Measurements from ENCODE around the gene MAP3K14.

MAP3K14 gene

DNA sequence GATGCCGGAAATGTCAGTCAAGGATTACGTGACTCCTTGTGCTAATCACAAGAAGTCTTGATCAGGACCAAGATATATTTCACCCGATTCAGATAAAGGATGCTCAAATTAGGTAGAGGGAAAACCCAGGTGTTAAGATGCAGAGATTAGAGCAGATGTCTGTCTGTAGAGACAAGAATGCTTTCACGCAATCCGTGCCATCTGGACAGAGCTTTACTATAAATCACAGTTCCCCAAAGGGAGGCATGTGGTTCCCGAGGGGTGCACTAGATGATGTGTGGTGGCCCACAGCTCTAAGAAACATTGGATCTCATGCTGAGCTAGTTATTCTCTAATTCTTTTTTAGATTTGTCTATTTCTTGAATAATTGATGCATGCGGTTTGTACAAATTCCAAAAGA, 9.8 kb upstream of the MAP3K14 start:
- Histone ChIP-seq H4K20me1 (ENCODE audit: insufficient read depth, low read length) (no peaks in the 10 kb centered on the region), H3K4me3 (ENCODE audit: low read length) (no peak overlapping the region), H2AFZ (ENCODE audit: low read length) (no peak overlapping the region), H3K4me1 (ENCODE audit: low read length) (peaks cover 6% of the 10 kb centered on the region; the same call in 1 of the 2 replicates), H3K9me3 (replicated peaks; ENCODE audit: insufficient read depth, low read length) (no peaks in the 10 kb centered on the region), H3K27ac (ENCODE audit: low read length) (no peak overlapping the region), H3K79me2 (ENCODE audit: low read length) (no peaks in the 10 kb centered on the region), H3F3A (ENCODE audit: insufficient read depth, low read length) (no peaks in the 10 kb centered on the region), H3K27me3 (replicated peaks; ENCODE audit: insufficient read depth, low read length) (no peaks in the 10 kb centered on the region), H3K36me3 (replicated peaks; ENCODE audit: insufficient read depth, low read length) (no peaks in the 10 kb centered on the region), H3K9me2 (replicated peaks; ENCODE audit: insufficient read depth, low read length) (no peaks in the 10 kb centered on the region), H3K4me2 (ENCODE audit: low read depth, low read length) (no peak overlapping the region), H3K9ac (ENCODE audit: low read length) (no peak overlapping the region)
- TF ChIP-seq EZH2 (optimal IDR thresholded peaks at IDR 0.05; ENCODE audit: low read depth, low read length) (no peak), EZH2phosphoT487 (IDR thresholded peaks at IDR 0.05; ENCODE audit: low read length) (no peak)
- TF ChIP-seq, protein P1, sequence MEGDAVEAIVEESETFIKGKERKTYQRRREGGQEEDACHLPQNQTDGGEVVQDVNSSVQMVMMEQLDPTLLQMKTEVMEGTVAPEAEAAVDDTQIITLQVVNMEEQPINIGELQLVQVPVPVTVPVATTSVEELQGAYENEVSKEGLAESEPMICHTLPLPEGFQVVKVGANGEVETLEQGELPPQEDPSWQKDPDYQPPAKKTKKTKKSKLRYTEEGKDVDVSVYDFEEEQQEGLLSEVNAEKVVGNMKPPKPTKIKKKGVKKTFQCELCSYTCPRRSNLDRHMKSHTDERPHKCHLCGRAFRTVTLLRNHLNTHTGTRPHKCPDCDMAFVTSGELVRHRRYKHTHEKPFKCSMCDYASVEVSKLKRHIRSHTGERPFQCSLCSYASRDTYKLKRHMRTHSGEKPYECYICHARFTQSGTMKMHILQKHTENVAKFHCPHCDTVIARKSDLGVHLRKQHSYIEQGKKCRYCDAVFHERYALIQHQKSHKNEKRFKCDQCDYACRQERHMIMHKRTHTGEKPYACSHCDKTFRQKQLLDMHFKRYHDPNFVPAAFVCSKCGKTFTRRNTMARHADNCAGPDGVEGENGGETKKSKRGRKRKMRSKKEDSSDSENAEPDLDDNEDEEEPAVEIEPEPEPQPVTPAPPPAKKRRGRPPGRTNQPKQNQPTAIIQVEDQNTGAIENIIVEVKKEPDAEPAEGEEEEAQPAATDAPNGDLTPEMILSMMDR (IDR thresholded peaks at IDR 0.05; ENCODE audit: low read length), result no peak
- no peak for DNase-seq

DNA sequence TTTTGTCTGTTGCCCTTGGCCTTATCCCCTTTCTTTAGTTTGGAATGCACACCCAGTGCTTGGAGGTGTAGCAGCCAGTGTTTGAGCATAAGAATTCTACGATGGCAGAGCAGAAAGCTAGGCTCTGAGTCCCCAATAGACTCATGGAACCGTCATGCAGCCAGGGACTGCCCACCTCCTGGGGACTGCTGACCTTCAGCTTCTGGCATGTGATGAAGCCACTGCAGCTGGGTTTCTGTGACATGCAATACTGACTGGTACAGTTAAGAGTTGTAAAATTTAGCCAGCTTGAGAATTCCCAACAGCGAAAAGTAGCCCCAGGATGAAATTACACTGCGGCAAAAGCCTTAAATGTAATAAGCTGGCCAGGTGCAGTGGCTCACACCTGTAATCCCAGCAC, 9.0 kb upstream of the MAP3K14 start:
- Histone ChIP-seq H2AFZ (ENCODE audit: low read length) (no peak overlapping the region), H3K9me2 (replicated peaks; ENCODE audit: insufficient read depth, low read length) (no peaks in the 10 kb centered on the region)
- DNase-seq, result no peak

DNA sequence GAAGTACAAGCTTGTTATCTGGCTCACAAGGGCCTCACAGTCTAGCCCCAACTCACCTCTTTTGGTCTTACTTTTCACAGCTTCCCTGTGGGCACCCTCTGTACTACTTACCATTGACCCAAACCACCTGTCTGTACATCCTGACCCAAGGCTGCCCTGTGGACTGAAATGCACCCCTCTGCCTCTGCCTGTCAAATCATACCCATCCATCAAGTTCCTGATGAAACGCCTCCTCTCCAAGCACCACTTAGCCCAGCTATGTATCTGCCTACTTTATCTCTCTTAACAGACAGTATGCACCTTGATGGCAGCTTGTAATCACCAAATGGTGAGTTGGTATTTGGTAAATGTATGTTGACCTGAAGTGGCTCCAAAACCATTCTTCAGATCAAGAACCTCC, 7.5 kb upstream of the MAP3K14 start:
- no peak overlapping the region for H3K27ac ChIP-seq (ENCODE audit: low read length)
- DNase-seq, result no peak
- no peaks in the 10 kb centered on the region for H3K9me2 ChIP-seq (replicated peaks; ENCODE audit: insufficient read depth, low read length)
- no peak overlapping the region for H3K4me2 ChIP-seq (ENCODE audit: low read depth, low read length)
- TF ChIP-seq EZH2phosphoT487 (IDR thresholded peaks at IDR 0.05; ENCODE audit: low read length) (no peak), EZH2 (optimal IDR thresholded peaks at IDR 0.05; ENCODE audit: low read depth, low read length) (no peak)
- TF ChIP-seq, protein P1 (IDR thresholded peaks at IDR 0.05; ENCODE audit: low read length), result no peak
- no peaks in the 10 kb centered on the region for H3K9me3 ChIP-seq (replicated peaks; ENCODE audit: insufficient read depth, low read length)
- H3K9ac ChIP-seq (ENCODE audit: low read length), result no peak overlapping the region
- H3F3A ChIP-seq (ENCODE audit: insufficient read depth, low read length), result peaks cover 5% of the 10 kb centered on the region; the same call in 1 of the 2 replicates
- H4K20me1 ChIP-seq (ENCODE audit: insufficient read depth, low read length), result no peaks in the 10 kb centered on the region
- H2AFZ ChIP-seq (ENCODE audit: low read length), result no peak overlapping the region
- peaks cover 19% of the 10 kb centered on the region for H3K4me1 ChIP-seq (ENCODE audit: low read length)
- no peaks in the 10 kb centered on the region for H3K27me3 ChIP-seq (replicated peaks; ENCODE audit: insufficient read depth, low read length)
- no peak overlapping the region for H3K4me3 ChIP-seq (ENCODE audit: low read length)
- no peaks in the 10 kb centered on the region for H3K36me3 ChIP-seq (replicated peaks; ENCODE audit: insufficient read depth, low read length)
- no peaks in the 10 kb centered on the region for H3K79me2 ChIP-seq (ENCODE audit: low read length)

More for the DNA sequence above, 9.0 kb upstream of the MAP3K14 start:
- Histone ChIP-seq H3K9me3 (replicated peaks; ENCODE audit: insufficient read depth, low read length) (no peaks in the 10 kb centered on the region), H3K4me3 (ENCODE audit: low read length) (no peak overlapping the region), H3K9ac (ENCODE audit: low read length) (no peak overlapping the region), H3K79me2 (ENCODE audit: low read length) (no peaks in the 10 kb centered on the region), H3K27ac (ENCODE audit: low read length) (no peak overlapping the region), H3K36me3 (replicated peaks; ENCODE audit: insufficient read depth, low read length) (no peaks in the 10 kb centered on the region), H3K4me1 (ENCODE audit: low read length) (peaks cover 14% of the 10 kb centered on the region), H3K4me2 (ENCODE audit: low read depth, low read length) (no peak overlapping the region), H3F3A (ENCODE audit: insufficient read depth, low read length) (peaks cover 3% of the 10 kb centered on the region; the same call in 1 of the 2 replicates), H4K20me1 (ENCODE audit: insufficient read depth, low read length) (no peaks in the 10 kb centered on the region), H3K27me3 (replicated peaks; ENCODE audit: insufficient read depth, low read length) (no peaks in the 10 kb centered on the region)
- TF ChIP-seq EZH2phosphoT487 (IDR thresholded peaks at IDR 0.05; ENCODE audit: low read length) (no peak), EZH2 (optimal IDR thresholded peaks at IDR 0.05; ENCODE audit: low read depth, low read length) (no peak)
- TF ChIP-seq, protein P1 (IDR thresholded peaks at IDR 0.05; ENCODE audit: low read length), result no peak

All from MM.1S (cell line).